Cardiac fibroblast (primary cell): ENCODE results near the gene DNAH17.

Source experiments
- DNase-seq, 2 donors: peaks; one replicate each; pipeline versions ENCODE4 v3.0.0 to v3.0.0-alpha.2; 2010; ENCODE audit warnings: low read depth in 2 of 2
- H3K4me3 ChIP-seq, 2 donors: replicated peaks in 1 of 2; 1 replicate in 1 of 2; 2 replicates in 1 of 2; pipeline ENCODE4 v1.5.1; 2011; ENCODE audit warnings: low read depth in 2 of 2, low read length in 2 of 2, mild to moderate bottlenecking in 2 of 2, moderate library complexity in 1 of 2
- CTCF ChIP-seq: IDR thresholded peaks from one replicate; pipeline ENCODE4 v1.5.1; 2011; ENCODE audit warnings: low read depth, mild to moderate bottlenecking, low read length, inconsistent platforms

Gene DNAH17

GRCh38 chr17:78605886-78606285 is 28.7 kb upstream of the DNAH17 start:
- DNase-seq = no peak
- H3K4me3 ChIP-seq = no peak overlapping the region
- no peak for TF ChIP-seq CTCF

GRCh38 chr17:78605429-78605828 is 28.2 kb upstream of the DNAH17 start:
- DNase-seq = no peak
- H3K4me3 ChIP-seq = no peak overlapping the region
- TF ChIP-seq CTCF = no peak

- DNase-seq = no peak
- no peak overlapping the region for H3K4me3 ChIP-seq
- TF ChIP-seq CTCF = no peak
These were observed 25.1 kb upstream of the DNAH17 start for GRCh38 chr17:78602246-78602645.

GRCh38 chr17:78601577-78602190 is 24.5 kb upstream of the DNAH17 start:
- no peak overlapping the region for H3K4me3 ChIP-seq
- no peak for DNase-seq
- TF ChIP-seq CTCF = no peak

GRCh38 chr17:78600181-78600721 is 23.1 kb upstream of the DNAH17 start:
- H3K4me3 ChIP-seq = no peak overlapping the region
- no peak for TF ChIP-seq CTCF
- DNase-seq = peak; percentile 54 to 61

GRCh38 chr17:78599419-78599818 is 22.2 kb upstream of the DNAH17 start:
- no peak for TF ChIP-seq CTCF
- peak in 1 of 2 donors; percentile 22 for DNase-seq
- no peak overlapping the region for H3K4me3 ChIP-seq
